K562 (cell line): ENCODE measurements around the gene RBM5.

Experiments
- CHD2 ChIP-seq: IDR thresholded peaks from 2 replicates; pipeline ENCODE4 v1.6.1; 2011; ENCODE audit warnings: low read depth, low read length
- FOXK1 ChIP-seq: sonication (generic); formaldehyde crosslinking; IDR thresholded peaks from 2 replicates; pipeline ENCODE4 v1.8.0; 2022; ENCODE audit warnings: missing genetic modification reagents, mild to moderate bottlenecking, borderline replicate concordance
- IRF2 ChIP-seq: sonication (generic); formaldehyde crosslinking; IDR thresholded peaks from 2 replicates; pipeline ENCODE4 v1.8.1; 2022; ENCODE audit warnings: mild to moderate bottlenecking, missing genetic modification reagents
- POLR2AphosphoS5 ChIP-seq: IDR thresholded peaks from 2 replicates; pipeline ENCODE4 v1.6.1; 2011; ENCODE audit warnings: mild to moderate bottlenecking, low read depth, low read length, moderate library complexity; ENCODE audit not compliant: control insufficient read depth, insufficient read depth
- ZC3H4 ChIP-seq: sonication (generic); formaldehyde crosslinking; IDR thresholded peaks from 2 replicates; pipeline ENCODE4 v1.9.0; 2021; ENCODE audit warnings: missing genetic modification reagents, borderline replicate concordance
- TF ChIP-seq, protein P1 (sequence below), 2 experiments: fragments of 150-350 bp in 1 of 2; IDR thresholded peaks; 2 replicates each; pipeline ENCODE4 v1.6.1; 2012 to 2016; ENCODE audit warnings: low read depth in 2 of 2, low read length in 2 of 2, mild to moderate bottlenecking in 1 of 2, moderate library complexity in 1 of 2
- TF ChIP-seq, protein P2 (sequence below), 3 experiments: IDR thresholded peaks in 2 of 3; conservative IDR thresholded peaks in 1 of 3; 2 replicates each; pipeline ENCODE4 v1.5.1; 2011 to 2012; ENCODE audit warnings: low read length in 3 of 3, mild to moderate bottlenecking in 3 of 3, control low read depth in 2 of 3, improper control_type of control experiment in 1 of 3, inconsistent platforms in 1 of 3, low read depth in 1 of 3, mixed read lengths in 1 of 3, moderate library complexity in 1 of 3; ENCODE audit not compliant: insufficient read depth in 2 of 3
- TF ChIP-seq, protein P3 (sequence below): sonication (generic); formaldehyde crosslinking; IDR thresholded peaks from 2 replicates; pipeline ENCODE4 v1.9.0; 2022; ENCODE audit warnings: mild to moderate bottlenecking, missing genetic modification reagents
- TF ChIP-seq, protein P4 (sequence below): fragments of 250-450 bp; sonication (Bioruptor Pico); IDR thresholded peaks from 2 replicates; pipeline ENCODE4 v1.5.0; 2020; ENCODE audit warnings: mild to moderate bottlenecking

DNA sequence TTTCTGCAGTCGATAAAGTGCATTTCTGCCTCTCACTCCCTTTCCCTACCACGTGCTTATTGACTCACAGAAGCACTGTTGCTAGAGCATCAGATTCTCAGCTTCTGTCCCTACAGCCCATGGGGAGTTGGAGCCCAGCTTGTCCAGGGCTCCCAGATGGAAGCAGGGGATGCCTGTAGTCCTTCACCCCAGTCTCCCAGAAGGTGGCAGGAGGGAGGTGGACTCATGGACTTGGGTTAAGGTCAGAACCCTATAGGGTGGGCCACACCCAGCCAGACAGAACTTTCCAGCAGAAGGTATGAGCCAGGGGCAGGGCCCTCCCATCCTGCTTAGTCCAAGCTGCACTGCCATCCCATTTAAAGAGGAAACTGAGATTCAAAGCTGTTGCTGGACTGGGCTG, 33.4 kb downstream of the RBM5 start:
- no peak for TF ChIP-seq ZC3H4
- TF ChIP-seq FOXK1 (CRISPR knock-in tag) = no peak
- TF ChIP-seq, protein P1, sequence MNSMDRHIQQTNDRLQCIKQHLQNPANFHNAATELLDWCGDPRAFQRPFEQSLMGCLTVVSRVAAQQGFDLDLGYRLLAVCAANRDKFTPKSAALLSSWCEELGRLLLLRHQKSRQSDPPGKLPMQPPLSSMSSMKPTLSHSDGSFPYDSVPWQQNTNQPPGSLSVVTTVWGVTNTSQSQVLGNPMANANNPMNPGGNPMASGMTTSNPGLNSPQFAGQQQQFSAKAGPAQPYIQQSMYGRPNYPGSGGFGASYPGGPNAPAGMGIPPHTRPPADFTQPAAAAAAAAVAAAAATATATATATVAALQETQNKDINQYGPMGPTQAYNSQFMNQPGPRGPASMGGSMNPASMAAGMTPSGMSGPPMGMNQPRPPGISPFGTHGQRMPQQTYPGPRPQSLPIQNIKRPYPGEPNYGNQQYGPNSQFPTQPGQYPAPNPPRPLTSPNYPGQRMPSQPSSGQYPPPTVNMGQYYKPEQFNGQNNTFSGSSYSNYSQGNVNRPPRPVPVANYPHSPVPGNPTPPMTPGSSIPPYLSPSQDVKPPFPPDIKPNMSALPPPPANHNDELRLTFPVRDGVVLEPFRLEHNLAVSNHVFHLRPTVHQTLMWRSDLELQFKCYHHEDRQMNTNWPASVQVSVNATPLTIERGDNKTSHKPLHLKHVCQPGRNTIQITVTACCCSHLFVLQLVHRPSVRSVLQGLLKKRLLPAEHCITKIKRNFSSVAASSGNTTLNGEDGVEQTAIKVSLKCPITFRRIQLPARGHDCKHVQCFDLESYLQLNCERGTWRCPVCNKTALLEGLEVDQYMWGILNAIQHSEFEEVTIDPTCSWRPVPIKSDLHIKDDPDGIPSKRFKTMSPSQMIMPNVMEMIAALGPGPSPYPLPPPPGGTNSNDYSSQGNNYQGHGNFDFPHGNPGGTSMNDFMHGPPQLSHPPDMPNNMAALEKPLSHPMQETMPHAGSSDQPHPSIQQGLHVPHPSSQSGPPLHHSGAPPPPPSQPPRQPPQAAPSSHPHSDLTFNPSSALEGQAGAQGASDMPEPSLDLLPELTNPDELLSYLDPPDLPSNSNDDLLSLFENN (IDR thresholded peaks at IDR 0.05; ENCODE audit: low read depth in 2 of 2, low read length in 2 of 2) = no peak
- TF ChIP-seq, protein P2, sequence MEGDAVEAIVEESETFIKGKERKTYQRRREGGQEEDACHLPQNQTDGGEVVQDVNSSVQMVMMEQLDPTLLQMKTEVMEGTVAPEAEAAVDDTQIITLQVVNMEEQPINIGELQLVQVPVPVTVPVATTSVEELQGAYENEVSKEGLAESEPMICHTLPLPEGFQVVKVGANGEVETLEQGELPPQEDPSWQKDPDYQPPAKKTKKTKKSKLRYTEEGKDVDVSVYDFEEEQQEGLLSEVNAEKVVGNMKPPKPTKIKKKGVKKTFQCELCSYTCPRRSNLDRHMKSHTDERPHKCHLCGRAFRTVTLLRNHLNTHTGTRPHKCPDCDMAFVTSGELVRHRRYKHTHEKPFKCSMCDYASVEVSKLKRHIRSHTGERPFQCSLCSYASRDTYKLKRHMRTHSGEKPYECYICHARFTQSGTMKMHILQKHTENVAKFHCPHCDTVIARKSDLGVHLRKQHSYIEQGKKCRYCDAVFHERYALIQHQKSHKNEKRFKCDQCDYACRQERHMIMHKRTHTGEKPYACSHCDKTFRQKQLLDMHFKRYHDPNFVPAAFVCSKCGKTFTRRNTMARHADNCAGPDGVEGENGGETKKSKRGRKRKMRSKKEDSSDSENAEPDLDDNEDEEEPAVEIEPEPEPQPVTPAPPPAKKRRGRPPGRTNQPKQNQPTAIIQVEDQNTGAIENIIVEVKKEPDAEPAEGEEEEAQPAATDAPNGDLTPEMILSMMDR (IDR thresholded peaks at IDR 0.05 in 2 of 3, conservative IDR thresholded peaks at IDR 0.05 in 1 of 3; ENCODE audit: insufficient read depth in 2 of 3, low read depth in 1 of 3, low read length in 3 of 3) = no peak
- TF ChIP-seq CHD2 = no peak
- TF ChIP-seq, protein P3, sequence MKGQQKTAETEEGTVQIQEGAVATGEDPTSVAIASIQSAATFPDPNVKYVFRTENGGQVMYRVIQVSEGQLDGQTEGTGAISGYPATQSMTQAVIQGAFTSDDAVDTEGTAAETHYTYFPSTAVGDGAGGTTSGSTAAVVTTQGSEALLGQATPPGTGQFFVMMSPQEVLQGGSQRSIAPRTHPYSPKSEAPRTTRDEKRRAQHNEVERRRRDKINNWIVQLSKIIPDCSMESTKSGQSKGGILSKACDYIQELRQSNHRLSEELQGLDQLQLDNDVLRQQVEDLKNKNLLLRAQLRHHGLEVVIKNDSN = no peak
- TF ChIP-seq IRF2 (CRISPR knock-in tag) = no peak
- TF ChIP-seq, protein P4, sequence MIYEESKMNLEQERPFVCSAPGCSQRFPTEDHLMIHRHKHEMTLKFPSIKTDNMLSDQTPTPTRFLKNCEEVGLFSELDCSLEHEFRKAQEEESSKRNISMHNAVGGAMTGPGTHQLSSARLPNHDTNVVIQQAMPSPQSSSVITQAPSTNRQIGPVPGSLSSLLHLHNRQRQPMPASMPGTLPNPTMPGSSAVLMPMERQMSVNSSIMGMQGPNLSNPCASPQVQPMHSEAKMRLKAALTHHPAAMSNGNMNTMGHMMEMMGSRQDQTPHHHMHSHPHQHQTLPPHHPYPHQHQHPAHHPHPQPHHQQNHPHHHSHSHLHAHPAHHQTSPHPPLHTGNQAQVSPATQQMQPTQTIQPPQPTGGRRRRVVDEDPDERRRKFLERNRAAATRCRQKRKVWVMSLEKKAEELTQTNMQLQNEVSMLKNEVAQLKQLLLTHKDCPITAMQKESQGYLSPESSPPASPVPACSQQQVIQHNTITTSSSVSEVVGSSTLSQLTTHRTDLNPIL (CRISPR knock-in tag) = no peak
- no peak for TF ChIP-seq POLR2AphosphoS5
